ENCODE data around the gene AHDC1.
"Not testable (repeated sequence)": the region's sequence is repeated elsewhere in the genome, so short reads cannot be mapped to it uniquely, and the experiment has no call there.

AHDC1 gene

DNA sequence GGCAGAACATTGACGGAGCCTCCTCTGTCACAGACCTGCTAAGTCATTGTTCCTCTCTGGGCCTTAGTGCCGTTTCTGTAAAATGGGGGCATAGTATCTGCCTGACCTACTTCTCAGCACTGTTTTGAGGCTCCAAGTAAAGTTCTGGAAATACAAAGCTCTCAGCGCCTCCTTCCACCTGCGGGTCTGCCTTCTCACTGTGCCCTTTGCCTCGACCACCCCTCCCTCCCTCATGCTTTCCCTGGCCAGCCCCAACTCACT is 98.6 kb downstream of the AHDC1 start:
- no peak for DNase-seq

DNA sequence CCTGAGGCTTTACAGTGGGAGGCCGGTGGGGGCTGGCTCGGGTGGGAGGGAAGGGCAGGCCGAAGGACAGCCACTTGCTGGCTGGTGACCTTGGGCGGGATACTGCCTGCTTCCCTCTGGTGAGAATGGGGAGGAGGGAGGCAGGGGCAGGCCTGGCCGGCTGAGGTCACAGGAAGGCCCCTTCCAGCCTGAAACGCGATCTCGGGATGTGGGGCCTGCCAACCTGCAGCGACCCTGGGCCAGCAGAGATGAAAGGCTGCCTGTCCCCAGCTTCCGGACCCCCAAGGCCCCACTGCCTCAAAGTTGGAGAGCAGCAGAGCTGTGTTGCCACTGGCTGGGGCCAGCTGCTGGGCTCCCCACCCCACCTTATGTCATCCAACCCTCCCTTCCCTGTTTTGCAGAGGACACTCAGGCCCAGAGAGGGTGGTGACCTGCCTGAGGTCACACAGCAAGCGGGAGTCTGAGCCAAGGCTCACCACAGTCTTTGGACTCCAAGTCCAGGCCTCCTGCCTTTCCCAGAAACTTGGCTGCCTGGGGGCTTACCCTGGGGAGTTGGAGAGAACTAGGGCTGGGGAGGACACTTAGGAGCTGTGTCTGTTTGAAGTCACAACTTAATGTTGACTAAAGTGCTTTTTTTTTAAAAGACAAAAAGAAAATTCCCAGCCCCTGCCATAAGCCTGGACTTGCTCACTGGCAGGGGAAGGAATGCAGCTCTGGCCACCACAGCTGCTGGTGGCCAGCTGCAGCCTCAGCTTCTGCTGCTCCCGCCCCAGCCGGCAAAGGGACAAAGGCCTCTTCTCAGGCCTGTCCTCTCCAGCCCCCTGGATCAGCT is 99.1 kb downstream of the AHDC1 start:
- DNase-seq: no peak

DNA sequence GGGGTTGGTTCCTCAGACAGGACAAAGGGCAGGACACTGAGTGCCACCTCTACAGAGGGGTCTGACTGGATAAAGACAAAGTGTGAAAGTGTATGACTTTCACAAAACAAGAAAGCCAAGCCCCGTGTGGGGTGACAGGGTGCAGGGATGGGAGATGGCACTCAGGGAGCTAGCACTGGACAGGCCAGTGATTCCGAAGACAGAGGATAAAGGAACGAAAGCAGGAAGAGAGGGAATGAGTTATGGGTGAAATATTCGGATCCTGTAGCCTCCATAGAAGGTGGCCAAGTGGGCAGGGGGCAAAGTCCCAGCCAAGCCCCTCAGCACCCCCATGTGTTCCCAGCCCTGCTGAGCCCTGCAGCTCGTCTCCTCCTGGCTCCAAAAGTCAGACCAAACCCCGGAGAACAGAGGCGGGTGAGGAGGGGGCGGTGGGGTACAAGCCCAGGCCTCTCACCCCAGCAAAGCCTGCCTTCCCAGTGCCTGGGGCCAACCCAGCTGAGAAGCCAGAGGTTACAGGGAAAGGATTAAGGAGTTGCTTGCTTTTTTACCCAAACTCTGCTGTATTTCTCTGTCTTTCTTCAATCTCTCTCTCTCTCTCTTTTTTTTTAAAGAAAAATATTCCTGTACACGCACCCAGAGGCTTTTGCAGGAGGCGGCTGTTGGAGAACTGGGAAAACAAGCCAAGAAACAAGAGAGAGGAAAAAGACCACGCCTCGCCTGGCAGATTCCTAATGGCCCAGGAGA is 99.9 kb downstream of the AHDC1 start:
- no peak for DNase-seq

DNA sequence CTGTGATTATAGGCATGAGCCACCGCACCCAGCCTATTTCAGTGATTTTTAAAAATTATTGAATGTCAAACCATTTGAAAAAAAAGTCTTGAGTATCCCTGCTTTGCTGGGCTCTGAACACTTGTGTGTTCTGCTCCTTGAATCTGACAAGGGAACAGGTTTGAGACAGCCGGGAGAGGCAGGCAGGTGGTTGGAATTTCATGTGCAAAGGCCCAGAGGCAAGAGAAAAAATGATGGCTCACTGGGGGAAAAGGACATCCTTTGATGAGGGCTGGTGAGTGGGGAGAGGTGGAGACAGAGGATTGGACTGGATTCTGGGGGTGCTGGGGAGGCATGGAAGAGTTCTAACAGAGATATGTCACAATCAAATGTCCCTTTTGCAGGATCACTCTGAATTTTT is 100.9 kb downstream of the AHDC1 start:
- DNase-seq: no peak

DNA sequence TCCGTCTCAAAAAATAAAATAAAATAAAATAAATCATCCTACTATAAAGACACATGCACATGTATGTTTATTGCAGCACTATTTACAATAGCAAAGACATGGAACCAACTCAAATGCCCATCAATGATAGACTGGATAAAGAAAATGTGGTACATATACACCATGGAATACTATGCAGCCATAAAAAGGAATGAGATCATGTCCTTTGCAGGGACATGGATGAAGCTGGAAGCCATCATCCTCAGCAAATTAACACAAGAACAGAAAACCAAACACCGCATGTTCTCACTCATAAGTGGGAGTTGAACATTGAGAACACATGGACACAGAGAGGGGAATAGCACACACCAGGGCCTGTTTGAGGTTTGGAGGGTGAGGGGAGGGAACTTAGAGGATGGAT is 102.8 kb downstream of the AHDC1 start:
- not testable (repeated sequence) for DNase-seq

DNA sequence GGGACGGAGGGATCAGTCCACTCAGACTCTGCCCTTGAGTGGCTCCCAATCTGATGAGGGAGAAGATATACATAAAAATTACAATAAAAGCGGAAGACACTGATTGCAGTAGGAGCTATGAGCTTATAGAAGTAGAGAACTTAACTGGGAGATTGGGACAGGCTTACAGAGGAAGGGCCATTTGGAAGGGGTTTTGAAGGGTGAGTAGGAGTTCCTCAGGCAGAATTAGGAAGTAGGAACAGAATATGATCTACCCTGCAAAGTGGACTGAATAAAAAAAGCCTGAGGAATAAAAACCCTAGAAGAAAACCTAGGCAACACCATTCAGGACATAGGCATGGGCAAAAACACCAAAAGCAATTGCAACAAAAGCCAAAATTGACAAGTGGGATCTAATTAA is 104.8 kb downstream of the AHDC1 start:
- no peak for DNase-seq

DNA sequence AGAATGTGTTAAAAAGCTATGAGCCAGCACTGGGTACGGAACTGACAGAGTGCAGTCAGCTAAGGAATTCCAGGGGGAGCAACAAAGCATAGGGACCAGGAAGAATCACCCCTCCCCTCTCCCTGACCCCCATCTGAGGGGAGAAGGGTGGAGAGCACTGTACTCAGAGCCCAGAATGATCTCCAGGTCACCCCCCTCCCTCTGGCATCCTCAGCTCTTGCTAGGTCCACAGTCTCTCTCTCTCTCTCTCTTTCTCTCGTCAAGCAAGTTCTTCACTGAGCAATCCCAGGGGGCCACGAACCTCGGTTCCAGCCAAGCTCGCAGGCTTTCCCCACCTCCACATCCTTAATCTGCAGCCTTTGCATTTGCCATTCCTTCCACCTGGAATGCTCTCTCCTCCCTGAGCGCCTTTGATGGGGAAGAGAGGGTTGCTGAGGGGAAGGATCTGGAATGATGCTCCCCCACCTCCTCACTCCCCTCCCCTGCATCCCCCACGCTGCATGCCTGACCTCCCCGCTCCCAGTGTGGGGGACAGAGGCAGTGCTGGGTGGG is 107.3 kb downstream of the AHDC1 start:
- DNase-seq: no peak

DNA sequence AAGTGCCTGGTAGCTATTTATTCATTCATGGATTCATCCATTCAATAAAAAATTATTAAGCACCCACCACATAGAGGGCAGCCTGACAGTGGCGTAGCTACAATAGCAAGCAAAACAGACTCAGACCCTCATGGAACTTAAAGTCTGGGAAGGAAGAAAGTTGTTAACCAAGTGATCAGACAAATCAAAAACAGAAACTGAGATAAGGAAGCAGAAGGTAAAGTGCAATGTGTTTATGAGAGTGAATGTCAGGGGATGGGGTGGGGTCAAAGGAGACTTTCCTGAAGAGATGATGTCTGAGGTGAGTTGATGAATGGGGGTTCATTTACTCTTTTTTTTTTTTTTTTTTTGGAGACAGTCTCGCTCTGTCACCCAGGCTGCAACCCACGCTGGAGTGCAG is 111.1 kb downstream of the AHDC1 start:
- DNase-seq: no peak

DNA sequence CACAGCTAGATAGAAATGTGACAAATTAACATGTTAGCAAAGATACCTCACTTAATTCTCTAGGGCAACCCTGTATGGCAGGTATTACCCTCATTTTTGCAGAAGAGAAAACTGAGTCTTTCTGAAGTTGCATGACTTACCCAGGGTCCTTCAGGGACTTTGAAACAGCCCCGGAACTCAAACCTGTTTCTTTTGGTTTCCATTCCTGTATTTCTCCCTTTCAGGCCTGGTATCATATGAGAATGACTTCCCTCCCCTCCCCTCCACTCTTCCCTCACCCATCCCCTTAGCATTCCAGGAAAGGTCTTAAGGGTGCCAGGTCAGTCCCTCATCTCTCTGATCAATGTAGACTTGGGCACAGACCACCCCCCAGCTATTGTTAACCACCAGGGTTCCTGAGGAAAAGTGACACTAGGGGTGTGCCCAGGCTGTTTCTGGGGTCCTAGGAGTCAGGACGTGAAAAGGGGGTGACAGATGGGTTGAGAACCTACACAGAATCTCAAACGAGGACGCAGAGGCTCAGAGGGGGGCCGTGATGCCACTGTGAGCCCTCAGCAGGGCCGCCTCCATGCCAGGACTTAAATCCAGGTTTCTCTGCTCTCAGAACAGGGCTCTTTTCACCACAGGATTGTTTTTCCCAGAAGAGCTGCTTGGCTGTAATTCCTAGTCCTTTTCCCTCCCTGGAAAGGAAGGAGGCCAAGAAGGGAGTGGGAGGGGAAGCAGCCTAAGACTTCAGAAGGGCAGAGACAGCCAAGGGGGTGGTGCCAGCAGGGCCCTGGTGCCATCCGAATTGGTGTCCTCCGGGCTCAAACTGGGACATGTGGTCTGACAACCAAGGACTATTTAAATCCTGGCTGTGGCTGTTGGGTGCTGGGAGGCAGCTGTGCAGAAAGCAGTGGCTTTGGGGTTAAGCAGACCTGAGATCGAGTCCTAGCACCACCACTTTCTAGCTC is 111.9 kb downstream of the AHDC1 start:
- DNase-seq: no peak

DNA sequence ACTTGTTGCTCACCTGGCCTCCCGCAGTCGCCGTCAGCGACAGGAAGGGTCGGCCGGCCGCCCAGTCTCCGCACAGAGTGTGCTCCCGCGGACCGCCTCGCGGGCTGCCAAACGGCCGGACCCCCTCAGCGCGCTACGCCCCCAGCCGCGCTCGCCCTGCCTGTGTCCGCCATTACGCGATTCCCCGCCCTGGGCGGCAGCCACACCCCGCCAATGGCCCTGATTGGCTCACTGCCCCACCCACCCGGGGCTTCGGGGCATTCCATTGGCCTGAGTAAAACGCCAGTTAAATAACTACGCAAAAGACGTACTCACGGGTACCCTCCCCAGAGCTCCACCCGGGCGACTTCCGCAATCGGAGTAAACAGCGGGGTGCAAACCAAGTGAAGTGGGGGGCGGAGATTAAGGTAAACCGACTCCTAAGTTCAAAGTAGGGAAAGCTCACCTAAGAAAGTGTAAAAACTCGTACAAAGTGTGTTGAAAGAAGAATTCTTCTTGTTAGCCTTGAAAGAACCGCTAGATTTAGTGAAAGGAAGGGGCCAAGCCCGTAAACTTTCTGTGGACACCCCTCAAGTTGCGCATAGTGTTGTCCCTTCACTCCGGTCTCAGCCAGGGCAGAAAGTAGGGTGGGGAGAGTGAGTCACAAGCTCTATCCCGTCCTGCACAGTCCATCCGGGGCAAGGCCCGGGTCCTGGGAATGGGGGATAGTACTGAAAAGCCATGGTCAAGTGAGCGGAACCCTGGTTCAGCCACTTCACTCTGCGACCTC is 113.8 kb downstream of the AHDC1 start, which contains the start of gene WASF2:
WASF2 (minus strand) TSS at position 195 of the 769 bp plus-strand sequence. CDS start 61,277 bp downstream, outside the sequence.
- peak; percentile 96 for DNase-seq

DNA sequence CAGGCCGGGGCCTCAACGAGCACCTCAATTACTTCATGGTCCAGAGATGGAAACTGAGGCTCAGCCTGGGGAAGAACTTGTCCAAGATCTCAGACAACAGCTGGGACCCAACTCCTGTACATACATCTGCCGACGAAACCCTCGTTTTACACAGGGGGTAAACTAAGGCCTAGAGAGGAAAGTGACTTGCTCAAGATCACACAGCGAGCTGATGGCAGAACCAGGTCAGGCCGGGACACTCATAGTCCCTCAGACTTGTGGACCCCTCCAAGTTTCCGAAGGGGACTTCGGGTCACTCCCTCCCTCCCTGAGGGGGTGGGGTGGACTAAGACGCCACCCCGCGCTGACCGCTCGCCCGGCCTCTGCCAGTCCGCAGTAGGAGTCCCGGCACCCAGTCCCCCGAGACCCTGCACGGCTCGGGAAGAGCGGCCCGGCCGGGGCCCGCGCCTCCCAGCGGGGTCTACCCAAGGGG is 114.4 kb downstream of the AHDC1 start:
- DNase-seq: no peak

DNA sequence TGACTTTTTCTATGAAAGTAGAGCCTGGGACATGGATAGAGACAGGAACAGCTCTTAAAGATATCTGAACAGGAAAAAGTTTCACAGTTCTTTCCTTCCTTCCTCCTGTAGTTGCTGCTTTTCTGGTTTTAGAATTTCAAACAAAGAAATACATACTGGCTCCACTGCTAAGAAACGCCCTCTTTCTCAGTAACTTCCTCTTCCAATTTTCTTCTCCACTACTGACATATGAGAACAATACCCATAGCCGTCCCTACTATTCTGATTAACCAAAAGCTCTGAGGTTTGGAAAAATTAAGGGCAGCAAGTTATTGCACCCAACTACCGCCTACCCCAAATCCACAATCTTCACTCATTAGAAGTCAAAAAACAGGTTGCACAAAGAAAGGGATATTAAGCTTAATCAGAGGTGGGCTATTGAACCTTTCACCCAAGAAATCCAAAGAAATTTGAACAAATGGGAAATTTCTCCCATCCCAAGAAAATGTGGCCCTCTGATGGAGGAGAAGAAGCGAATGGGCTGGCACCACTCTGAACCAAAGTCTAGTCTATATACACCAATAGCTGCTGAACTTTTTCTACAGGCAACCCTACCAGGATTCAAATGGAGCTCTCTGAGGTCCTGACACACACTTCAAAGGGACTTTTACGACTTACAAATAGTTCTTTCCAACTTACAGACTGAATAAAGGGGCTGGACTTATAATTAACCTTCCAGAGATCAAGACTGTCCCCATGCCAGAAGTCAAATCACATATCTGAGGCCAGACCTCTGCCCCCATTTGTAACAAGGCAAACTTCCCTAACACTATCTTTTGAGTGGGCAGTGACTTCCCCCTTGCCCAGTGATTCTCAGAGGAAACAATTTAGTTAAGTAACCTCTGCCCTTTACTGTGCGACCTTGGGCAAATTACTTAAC is 115.7 kb downstream of the AHDC1 start:
- DNase-seq: peak; percentile 19

DNA sequence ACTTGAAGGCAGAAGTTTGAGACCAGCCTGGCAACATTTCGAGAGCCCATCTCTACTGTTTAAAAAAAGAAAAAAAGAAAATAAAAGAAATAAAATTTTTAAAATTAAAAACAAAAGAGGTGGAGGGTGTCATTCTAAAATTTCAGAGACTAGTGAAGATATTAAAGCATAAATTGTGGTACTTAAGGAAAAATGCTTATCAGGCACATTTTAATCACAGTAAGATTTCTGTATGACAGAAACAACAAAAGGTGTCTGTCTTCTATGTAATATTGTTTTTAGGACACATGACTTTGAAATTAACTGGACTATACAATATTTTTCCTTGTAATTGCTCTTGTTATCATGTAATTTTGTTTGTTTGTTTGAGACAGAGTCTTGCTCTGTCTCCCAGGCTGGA is 118.6 kb downstream of the AHDC1 start:
- DNase-seq: no peak

Data from activated CD4-positive, CD25-positive, alpha-beta regulatory T cell treated with anti-CD3 and anti-CD28 coated beads, Interleukin-2, amount 50 U/mL, for 72 hours (primary cell).